K562 (cell line): ENCODE results near the gene KPNB1. TPM values are rescaled to one million over a fixed set of nuclear protein-coding genes. Genes with fewer than 3 reads are reported as not detected.

Source experiments
- CBFB ChIP-seq: sonication (generic); formaldehyde crosslinking; IDR thresholded peaks from 2 replicates; pipeline ENCODE4 v1.4.0; 2020; ENCODE audit warnings: mild to moderate bottlenecking, missing genetic modification reagents
- CBX2 ChIP-seq: fragments of 200-600 bp; sonication (generic); IDR thresholded peaks from one replicate; pipeline ENCODE4 v1.6.1; 2012; ENCODE audit warnings: mild to moderate bottlenecking, low read length, inconsistent platforms; ENCODE audit not compliant: insufficient read depth, poor library complexity, severe bottlenecking
- EGR1 ChIP-seq: fragments of 450-650 bp; conservative IDR thresholded peaks from 2 replicates; pipeline ENCODE4 v1.6.1; 2017; ENCODE audit warnings: mild to moderate bottlenecking
- ESRRB ChIP-seq: fragments of 250-450 bp; sonication (Bioruptor Pico); IDR thresholded peaks from 2 replicates; pipeline ENCODE4 v1.5.0; 2020; ENCODE audit warnings: mild to moderate bottlenecking, moderate library complexity, borderline replicate concordance
- FOXJ2 ChIP-seq: fragments of 200-800 bp; sonication (Bioruptor generic); IDR thresholded peaks from 2 replicates; pipeline ENCODE4 v1.6.1; 2016; ENCODE audit warnings: missing genetic modification characterization, missing compliant biosample characterization
- FOXJ3 ChIP-seq: sonication (generic); formaldehyde crosslinking; IDR thresholded peaks from 2 replicates; pipeline ENCODE4 v1.4.0; 2020; ENCODE audit warnings: mild to moderate bottlenecking, missing genetic modification reagents
- GABPB2 ChIP-seq: fragments of 250-450 bp; sonication (Bioruptor Pico); conservative IDR thresholded peaks from 2 replicates; pipeline ENCODE4 v1.5.1; 2021; ENCODE audit warnings: mild to moderate bottlenecking
- HDAC8 ChIP-seq: fragments of 450-650 bp; IDR thresholded peaks from 2 replicates; pipeline ENCODE4 v1.6.1; 2016; ENCODE audit warnings: mild to moderate bottlenecking, missing genetic modification characterization, moderate library complexity, missing compliant biosample characterization
- HMGN3 ChIP-seq: IDR thresholded peaks from 2 replicates; pipeline ENCODE4 v1.6.1; 2011; ENCODE audit warnings: borderline replicate concordance, low read depth, mild to moderate bottlenecking, mixed read lengths, low read length; ENCODE audit not compliant: insufficient read length; ENCODE audit errors: extremely low read depth
- MBD2 ChIP-seq: sonication (generic); IDR thresholded peaks from 2 replicates; pipeline ENCODE4 v1.6.1; 2016; ENCODE audit warnings: low read depth, borderline replicate concordance
- NFE2L1 ChIP-seq: fragments of 450-650 bp; IDR thresholded peaks from 2 replicates; pipeline ENCODE4 v1.6.1; 2016; ENCODE audit warnings: missing genetic modification characterization, low read depth, mild to moderate bottlenecking, missing compliant biosample characterization, moderate library complexity, borderline replicate concordance
- RBM15 ChIP-seq: fragments of 200-400 bp; formaldehyde crosslinking; IDR thresholded peaks from 2 replicates; pipeline ENCODE4 v1.6.1; 2018; ENCODE audit warnings: mild to moderate bottlenecking, low read length, moderate library complexity; ENCODE audit not compliant: insufficient read depth
- TOE1 ChIP-seq, 2 experiments: fragments of 450-650 bp in 1 of 2; sonication (generic) in 1 of 2; formaldehyde crosslinking in 1 of 2; IDR thresholded peaks; 2 replicates each; pipeline versions ENCODE4 v1.7.1 to v1.8.0; 2016 to 2022; ENCODE audit warnings: borderline replicate concordance in 2 of 2, mild to moderate bottlenecking in 2 of 2, antibody characterized with exemption in 1 of 2, inconsistent platforms in 1 of 2, low read depth in 1 of 2, missing genetic modification reagents in 1 of 2, moderate library complexity in 1 of 2
- TSHZ1 ChIP-seq: fragments of 250-450 bp; sonication (Bioruptor Pico); IDR thresholded peaks from 2 replicates; pipeline ENCODE4 v1.4.0; 2020; ENCODE audit warnings: mild to moderate bottlenecking, moderate library complexity
- U2AF2 ChIP-seq: fragments of 200-400 bp; formaldehyde crosslinking; optimal IDR thresholded peaks from 2 replicates; pipeline ENCODE3; 2017; ENCODE audit warnings: low read depth, mild to moderate bottlenecking, low read length
- YBX1 ChIP-seq: fragments of 450-650 bp; IDR thresholded peaks from 2 replicates; pipeline ENCODE4 v1.7.1; 2016; ENCODE audit warnings: mild to moderate bottlenecking
- ZC3H11A ChIP-seq: IDR thresholded peaks from 2 replicates; pipeline ENCODE4 v1.6.1; 2012; ENCODE audit warnings: low read depth, low read length, improper control_type of control experiment
- ZFPM2 ChIP-seq: fragments of 250-450 bp; sonication (Bioruptor Pico); IDR thresholded peaks from 2 replicates; pipeline ENCODE4 v1.5.1; 2022; ENCODE audit warnings: mild to moderate bottlenecking
- ZKSCAN1 ChIP-seq: fragments of 150-350 bp; IDR thresholded peaks from 2 replicates; pipeline ENCODE4 v1.6.1; 2016; ENCODE audit warnings: low read depth, low read length
- ZNF449 ChIP-seq: fragments of 250-450 bp; sonication (Bioruptor Pico); IDR thresholded peaks from 2 replicates; pipeline ENCODE4 v1.8.0; 2022; ENCODE audit warnings: moderate library complexity, mild to moderate bottlenecking, inconsistent platforms
- polyA plus RNA-seq, 8 experiments: library from polyadenylated mRNA; depleted of rRNA in 4 of 8; stranded (reverse) in 5 of 8; unstranded in 3 of 8; fragments of >200 nt; fragmentation: Nextera tagmentation in 2 of 8; fragmentation: Illumina TruSeq in 1 of 8; extraction: Ambion mirVana in 2 of 8; extraction: Trizol in 1 of 8; gene quantifications; 2 replicates each; pipeline versions ENCODE4 v1.2.1 to v1.2.3, GENCODE V29; 2011 to 2014; ENCODE audit warnings: inconsistent platforms in 1 of 8, missing spikeins in 1 of 8
- total RNA-seq, 7 experiments: library from RNA; depleted of rRNA in 6 of 7; stranded (reverse); fragments of >200 nt in 6 of 7; fragmentation: Illumina TruSeq in 2 of 7; extraction: Trizol in 2 of 7; gene quantifications; 2 replicates each; pipeline versions ENCODE4 v1.2.1 to v1.2.3, GENCODE V29; 2011 to 2021; ENCODE audit warnings: low replicate concordance in 1 of 7
- TF ChIP-seq, protein P1 (sequence below), 3 experiments: IDR thresholded peaks in 2 of 3; conservative IDR thresholded peaks in 1 of 3; 2 replicates each; pipeline ENCODE4 v1.5.1; 2011 to 2012; ENCODE audit warnings: low read length in 3 of 3, mild to moderate bottlenecking in 3 of 3, control low read depth in 2 of 3, improper control_type of control experiment in 1 of 3, inconsistent platforms in 1 of 3, low read depth in 1 of 3, mixed read lengths in 1 of 3, moderate library complexity in 1 of 3; ENCODE audit not compliant: insufficient read depth in 2 of 3

The KPNB1 gene
- total and polyA plus RNA-seq, 9 of the 15 experiments (the other 6 are each of a cell fraction or from before 2014, with no cell fraction given), result 154 to 622 (median 354) TPM

DNA sequence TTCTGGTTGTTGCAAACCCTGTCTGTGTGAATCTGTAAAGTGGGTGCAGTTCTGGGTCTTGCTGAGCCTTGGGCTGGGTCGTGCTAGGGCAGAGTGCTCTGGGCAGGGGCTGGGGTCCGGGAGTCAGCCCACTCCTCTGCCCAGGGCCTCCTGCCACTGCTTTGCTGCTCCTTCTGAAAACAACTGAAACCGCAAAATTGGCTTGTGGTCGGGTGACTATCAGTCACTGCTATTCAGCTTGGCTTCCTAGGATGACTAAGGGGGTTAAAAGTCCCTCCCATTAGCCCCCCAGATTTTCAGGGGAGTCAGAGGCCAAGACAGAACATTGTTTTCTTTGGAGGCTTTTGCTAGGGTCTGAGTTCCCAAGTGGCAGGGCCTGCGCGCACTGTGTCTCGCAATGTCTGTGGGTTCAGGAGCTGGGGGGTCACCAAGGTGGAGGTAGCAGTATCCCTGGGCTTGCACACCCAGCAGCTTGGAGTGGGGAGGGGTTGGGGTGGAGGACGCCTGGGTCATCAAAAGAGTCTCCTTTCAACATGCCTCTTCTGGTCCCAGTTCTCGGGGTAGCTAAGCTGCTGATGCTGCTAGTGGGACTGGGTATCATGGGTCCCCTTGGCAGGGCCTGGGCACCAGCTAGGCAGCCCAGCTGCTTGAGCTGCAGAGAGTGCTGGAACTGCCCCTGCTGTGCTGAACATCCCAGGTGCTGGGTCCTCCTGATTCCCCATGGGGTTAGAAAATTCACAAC lies 69.9 kb downstream of the KPNB1 start (continued):
- TF ChIP-seq ZNF449 (CRISPR knock-in tag) (no peak), MBD2 (no peak), CBFB (CRISPR knock-in tag) (peak; percentile 67; the same call in 1 of the 2 replicates), GABPB2 (CRISPR knock-in tag) (no peak), ESRRB (no peak), TOE1 (IDR thresholded peaks at IDR 0.05; ENCODE audit: borderline replicate concordance) (no peak), TOE1 (CRISPR knock-in tag; IDR thresholded peaks at IDR 0.05; ENCODE audit: borderline replicate concordance, low read depth) (no peak), RBM15 (no peak), CBX2 (no peak), EGR1 (no peak), YBX1 (no peak), HDAC8 (tag) (no peak), HMGN3 (no peak), ZC3H11A (no peak), NFE2L1 (tag) (no peak), ZKSCAN1 (no peak), FOXJ3 (CRISPR knock-in tag) (no peak), FOXJ2 (no peak), U2AF2 (no peak), ZFPM2 (CRISPR knock-in tag) (no peak), TSHZ1 (CRISPR knock-in tag) (no peak)
- TF ChIP-seq, protein P1, sequence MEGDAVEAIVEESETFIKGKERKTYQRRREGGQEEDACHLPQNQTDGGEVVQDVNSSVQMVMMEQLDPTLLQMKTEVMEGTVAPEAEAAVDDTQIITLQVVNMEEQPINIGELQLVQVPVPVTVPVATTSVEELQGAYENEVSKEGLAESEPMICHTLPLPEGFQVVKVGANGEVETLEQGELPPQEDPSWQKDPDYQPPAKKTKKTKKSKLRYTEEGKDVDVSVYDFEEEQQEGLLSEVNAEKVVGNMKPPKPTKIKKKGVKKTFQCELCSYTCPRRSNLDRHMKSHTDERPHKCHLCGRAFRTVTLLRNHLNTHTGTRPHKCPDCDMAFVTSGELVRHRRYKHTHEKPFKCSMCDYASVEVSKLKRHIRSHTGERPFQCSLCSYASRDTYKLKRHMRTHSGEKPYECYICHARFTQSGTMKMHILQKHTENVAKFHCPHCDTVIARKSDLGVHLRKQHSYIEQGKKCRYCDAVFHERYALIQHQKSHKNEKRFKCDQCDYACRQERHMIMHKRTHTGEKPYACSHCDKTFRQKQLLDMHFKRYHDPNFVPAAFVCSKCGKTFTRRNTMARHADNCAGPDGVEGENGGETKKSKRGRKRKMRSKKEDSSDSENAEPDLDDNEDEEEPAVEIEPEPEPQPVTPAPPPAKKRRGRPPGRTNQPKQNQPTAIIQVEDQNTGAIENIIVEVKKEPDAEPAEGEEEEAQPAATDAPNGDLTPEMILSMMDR (IDR thresholded peaks at IDR 0.05 in 2 of 3, conservative IDR thresholded peaks at IDR 0.05 in 1 of 3; ENCODE audit: insufficient read depth in 2 of 3, low read depth in 1 of 3, low read length in 3 of 3), result no peak
